ENCODE data around the gene ORM2.

Gene ORM2

DNA sequence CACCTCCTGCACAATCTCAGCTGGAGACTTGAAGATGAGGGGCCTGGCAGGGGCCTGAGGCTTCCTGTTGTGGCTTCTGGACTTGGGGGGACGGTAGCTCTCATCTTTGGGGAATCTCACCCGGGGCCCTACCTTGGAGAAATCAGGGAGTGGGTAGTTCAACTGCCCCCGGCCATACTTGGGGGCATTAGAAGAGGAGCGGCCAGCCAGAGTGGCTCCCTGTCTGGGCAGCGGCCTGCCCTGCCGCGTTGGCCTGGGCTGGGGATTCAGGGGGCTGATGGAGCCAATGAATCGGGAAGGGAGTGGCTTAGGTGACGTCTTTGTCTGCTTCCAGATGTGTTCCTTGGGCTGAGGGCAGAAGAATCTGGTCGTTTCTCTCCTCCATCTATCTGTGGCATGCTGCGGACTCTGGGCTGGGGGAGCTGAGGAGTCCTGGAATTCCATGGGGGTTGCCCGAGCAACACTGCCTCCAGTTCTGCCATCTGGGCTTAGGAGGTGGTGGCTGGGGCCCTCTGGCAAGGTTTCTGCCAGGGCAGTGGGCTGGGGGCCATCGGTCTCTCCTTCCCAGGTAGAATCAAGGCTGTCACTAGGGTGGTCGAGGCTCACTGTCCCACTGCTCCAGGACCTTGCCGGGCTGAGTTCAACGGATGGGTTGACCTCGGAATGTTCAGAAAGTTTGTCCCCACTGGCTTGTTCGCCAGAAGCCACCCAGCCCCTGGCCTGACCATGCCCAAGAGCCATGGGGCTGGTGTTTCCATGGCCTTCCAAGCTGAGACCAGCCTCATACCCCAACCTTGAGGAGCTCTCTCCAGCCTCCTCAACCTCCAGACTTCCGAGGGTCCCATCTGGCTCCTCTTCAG is 47.1 kb downstream of the ORM2 start:
- no peak overlapping the region for H3K4me3 ChIP-seq (ENCODE audit: low read length)
- no peak for TF ChIP-seq ZNF274 (IDR thresholded peaks at IDR 0.05; ENCODE audit: low read depth, low read length)

DNA sequence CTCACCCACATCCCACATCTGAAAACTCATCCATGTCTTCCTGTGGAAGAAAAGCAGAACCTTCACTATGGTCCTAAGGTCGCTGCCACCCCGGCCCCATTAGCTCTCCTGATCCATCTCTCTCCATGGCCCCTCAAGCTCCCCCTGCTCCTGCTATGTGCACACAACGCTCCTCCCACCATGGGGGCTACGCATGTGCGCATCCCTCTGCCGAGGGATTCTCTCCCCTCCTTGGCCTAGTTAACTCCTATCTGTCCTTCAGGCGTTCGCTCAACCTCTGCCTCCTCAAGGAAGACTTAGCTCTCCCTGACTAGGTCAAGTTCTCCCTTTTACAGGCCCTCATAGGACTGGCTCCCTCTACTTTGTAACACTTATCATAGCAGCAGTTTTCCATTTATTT is 48.3 kb downstream of the ORM2 start:
- no peak overlapping the region for H3K4me3 ChIP-seq (ENCODE audit: low read length)
- no peak for TF ChIP-seq ZNF274 (IDR thresholded peaks at IDR 0.05; ENCODE audit: low read depth, low read length)

- TF ChIP-seq ZNF274 (IDR thresholded peaks at IDR 0.05; ENCODE audit: low read depth, low read length): no peak
Measured at GRCh38 chr9:114378883-114379282, 49.2 kb downstream of the ORM2 start.

More at GRCh38 chr9:114378883-114379282, 49.2 kb downstream of the ORM2 start:
- H3K4me3 ChIP-seq (ENCODE audit: low read length): no peak overlapping the region
